GM20431 (cell line): ENCODE data around the gene AGTRAP.

Experiments used
- in situ Hi-C: fragments of 300-500 bp; cut with MseI, MboI; formaldehyde crosslinking; loops from one replicate; pipeline ENCODE4 v1.15.0; 2020; ENCODE audit warnings: low sequenced_read_pairs; ENCODE audit not compliant: unreplicated experiment

The AGTRAP gene

DNA sequence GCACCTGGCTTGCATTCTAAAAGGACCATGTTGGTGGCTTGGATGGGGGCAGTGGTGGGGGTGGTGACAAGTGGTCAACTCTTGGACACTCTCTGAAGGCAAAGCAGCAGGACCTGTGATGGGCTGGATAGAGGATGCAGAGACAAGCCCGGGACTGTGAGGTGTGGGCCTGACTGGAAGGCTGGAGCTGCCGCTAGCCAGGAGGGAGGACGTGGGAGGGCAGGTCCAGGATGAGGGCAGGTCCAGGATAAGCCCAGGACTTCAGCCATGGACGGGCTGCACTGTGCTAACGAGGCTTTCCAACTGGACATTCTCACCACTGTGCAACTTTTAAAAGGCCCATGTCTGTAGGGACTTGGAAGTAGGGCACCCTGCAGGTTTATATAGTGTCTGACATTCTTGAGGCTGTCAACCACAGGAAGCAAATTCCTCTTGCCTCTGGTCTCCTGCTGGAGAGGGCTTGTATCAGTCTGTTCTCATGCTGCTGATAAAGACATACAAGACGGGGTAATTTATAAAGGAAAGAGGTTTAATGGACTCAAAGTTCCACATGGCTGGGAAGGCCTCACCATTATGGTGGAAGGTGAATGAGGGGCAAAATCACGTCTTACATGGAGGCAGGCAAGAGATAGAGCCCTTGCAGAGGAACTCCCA, 17.7 kb downstream of the AGTRAP start:
- in situ Hi-C loops, result no loop called here

DNA sequence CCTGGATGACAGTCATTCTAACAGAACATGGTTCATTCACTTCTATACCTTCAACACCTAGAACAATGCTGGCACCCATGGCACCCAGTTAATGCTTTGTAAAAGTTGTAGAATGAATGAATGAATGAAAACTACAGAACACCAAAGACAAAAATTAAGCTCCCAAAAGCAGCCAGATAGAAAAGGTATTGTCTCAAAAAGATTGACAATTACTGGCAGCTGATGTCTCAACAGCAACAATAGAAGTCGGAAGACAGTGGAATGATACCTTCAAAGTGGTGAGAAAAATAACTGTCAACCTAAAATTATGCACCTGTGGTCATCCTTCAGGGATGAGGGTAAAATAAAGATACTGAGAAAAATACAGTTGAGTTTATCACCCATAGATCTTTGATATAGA, 21.1 kb downstream of the AGTRAP start:
- in situ Hi-C loops, result no loop called here

DNA sequence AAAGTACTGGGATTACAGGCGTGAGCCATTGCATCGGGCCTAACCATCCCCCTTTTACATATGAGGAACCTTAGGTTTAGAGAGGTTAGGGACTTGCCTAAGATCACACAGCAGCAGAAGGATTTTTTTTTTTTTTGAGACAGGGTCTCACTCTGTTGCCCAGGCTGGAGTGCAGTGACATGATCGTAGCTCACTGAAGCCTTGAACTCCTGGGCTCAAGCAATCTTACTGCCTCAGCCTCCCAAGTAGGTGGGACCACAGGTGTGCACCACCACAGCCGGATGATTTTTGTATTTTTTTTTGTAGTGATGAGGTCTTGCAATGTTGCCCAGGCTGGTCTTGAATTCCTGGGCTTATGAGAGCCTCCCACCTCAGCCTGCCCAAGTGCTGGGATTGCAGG, 23.9 kb downstream of the AGTRAP start:
- in situ Hi-C loops, result no loop called here

DNA sequence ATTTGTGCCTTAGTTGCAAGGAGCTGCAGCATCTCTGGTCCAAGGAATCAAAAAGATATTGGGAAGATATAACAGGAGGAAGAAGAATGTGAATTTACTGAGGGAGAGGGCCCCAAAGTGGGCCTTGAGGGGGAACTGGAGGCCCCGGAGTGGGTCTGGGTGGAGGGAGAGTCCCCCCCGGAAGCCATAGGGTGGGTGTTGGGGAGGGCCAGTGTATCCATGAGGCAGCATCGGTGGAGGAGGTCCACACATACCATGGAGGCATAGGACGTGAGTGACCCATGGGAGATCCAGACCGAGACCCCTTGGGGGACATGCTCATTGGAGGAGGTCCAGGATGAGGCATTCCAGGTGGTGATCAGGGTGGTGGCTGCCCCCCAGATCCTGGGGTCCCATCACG, 25.3 kb downstream of the AGTRAP start:
- in situ Hi-C loops, result no loop called here

GRCh38 chr1:11761988-11762406, 26.1 kb downstream of the AGTRAP start, which contains the start of gene C1orf167:
Gene C1orf167, plus strand, starts transcription at chr1:11762193. Its CDS starts 2,208 bp downstream, at chr1:11764401.
- in situ Hi-C loops, result no loop called here

- in situ Hi-C loops, result no loop called here
Measured at GRCh38 chr1:11764115-11764514, 28.2 kb downstream of the AGTRAP start.

DNA sequence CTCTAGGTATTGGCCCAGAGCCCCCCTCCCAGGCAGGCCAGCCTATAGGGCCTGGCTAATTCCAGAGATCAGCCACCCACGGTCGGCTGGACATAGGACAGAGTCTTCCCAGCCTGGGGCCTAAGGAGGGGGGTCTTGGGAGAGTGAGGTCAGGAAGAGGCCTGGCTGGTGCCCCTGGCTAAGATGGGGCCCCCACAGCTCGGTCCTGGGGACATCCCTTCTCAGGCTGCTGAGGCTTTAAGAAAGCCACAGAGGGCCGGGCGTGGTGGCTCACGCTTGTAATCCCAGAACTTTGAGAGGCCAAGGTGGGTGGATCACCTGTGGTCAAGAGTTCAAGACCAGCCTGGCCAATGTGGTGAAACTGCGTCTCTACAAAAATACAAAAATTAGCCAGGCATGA, 28.6 kb downstream of the AGTRAP start:
- in situ Hi-C loops, result no loop called here

- in situ Hi-C loops, result no loop called here
Measured at GRCh38 chr1:11765661-11766428, 29.9 kb downstream of the AGTRAP start.

DNA sequence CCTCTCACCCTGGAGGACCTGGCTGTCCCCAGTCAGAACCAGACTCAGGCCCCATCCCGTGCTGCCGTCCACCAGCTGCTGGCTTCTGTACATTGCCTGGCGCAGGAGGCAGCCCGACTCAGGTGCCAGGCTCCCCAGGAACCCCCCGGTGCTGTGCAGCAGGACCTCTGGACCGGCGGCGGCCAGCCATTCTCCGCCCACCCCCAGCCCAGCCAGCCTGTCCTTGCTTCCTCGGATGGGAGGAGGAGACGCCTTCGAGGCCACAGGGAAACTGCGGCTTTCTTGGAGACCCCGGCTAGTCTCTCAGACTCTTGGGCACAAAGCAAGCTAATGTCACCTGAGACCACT, 30.5 kb downstream of the AGTRAP start:
- in situ Hi-C loops, result no loop called here

- in situ Hi-C loops, result no loop called here
Measured at GRCh38 chr1:11767922-11768704, 32.2 kb downstream of the AGTRAP start.

GRCh38 chr1:11768821-11769220, 32.9 kb downstream of the AGTRAP start:
- in situ Hi-C loops, result no loop called here

GRCh38 chr1:11769274-11769673, 33.3 kb downstream of the AGTRAP start:
- in situ Hi-C loops, result no loop called here

DNA sequence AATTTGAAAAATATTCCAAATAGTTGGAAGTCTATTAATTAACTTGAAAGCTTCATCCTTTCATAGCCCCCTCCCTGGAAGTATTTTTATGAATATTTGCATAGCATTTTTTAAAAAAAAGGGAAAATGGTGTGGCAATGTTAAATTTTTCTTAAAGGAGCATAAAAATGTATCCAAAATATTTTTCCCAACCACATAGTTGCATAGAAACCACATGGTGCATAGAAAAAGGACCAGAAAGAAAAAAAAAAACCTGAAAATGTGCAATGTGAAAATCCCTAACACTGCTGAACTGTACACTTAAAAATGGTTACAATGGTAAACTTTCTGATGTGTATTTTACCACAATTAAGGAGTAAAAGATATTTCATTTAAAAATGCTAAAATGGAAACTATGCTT, 34.1 kb downstream of the AGTRAP start:
- in situ Hi-C loops, result no loop called here

DNA sequence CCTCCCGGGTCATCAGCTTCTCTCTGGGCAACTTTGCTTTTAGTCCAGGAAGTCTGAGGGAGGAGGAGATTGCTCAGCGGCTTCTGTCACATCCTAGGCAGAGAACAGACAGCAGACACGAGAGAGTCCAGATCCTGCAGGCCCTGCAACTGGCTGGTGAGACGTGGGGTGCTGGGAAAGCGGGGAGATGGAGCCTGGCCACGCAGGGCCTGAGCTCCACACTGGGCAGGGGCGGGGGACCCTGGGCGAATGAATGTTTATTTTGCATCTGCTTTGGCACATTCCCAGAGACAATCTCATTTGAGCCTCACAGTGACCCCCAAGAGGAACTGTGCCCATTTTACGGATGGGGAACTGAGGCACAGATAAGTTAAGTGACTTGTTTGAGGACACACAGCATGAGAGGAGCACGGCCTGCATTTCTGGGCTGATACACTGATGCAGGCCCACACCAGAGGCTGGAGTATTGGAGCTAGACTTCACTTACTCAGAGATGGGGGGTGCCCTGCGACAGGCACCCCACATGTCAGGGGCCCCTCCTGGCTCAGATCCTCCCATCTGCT, 35.6 kb downstream of the AGTRAP start:
- in situ Hi-C loops, result no loop called here

DNA sequence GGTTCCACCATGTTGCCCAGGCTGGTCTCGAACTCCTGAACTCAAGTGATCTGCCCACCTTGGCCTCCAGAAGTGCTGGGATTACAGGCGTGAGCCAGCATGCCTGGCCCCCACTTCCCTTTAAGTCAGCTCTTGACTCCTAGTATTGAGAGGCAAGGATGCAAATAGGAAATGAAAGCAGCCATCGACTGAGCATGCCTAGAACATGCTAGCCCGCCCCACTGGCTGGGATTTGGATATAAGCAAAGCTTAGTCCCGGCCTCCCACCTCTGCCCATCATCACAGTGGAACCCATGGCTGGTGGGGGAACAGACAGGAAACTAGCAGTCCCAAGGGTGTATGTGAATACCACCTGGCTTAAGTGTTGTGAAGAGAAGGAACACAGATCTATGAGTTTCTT, 36.5 kb downstream of the AGTRAP start:
- in situ Hi-C loops, result no loop called here

DNA sequence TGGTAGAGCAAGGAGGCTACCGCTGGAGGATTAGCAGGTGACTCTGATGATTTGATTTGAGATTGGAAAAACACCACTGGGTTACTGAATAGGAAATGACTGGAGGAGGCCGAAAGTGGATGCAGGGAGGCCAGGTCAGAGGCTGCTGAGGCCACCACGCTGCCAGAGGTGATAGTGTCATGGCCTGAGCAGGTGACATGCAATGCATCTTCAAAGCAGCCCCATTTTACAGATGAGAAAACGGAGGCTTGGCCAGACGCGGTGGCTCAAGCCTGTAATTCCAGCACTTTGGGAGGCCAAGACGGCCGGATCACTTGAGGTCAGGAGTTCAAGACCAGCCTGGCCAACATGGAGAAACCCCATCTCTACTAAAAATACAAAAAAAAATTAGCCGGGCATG, 38.8 kb downstream of the AGTRAP start:
- in situ Hi-C loops, result no loop called here

GRCh38 chr1:11777658-11778322, 41.9 kb downstream of the AGTRAP start:
- in situ Hi-C loops, result no loop called here

DNA sequence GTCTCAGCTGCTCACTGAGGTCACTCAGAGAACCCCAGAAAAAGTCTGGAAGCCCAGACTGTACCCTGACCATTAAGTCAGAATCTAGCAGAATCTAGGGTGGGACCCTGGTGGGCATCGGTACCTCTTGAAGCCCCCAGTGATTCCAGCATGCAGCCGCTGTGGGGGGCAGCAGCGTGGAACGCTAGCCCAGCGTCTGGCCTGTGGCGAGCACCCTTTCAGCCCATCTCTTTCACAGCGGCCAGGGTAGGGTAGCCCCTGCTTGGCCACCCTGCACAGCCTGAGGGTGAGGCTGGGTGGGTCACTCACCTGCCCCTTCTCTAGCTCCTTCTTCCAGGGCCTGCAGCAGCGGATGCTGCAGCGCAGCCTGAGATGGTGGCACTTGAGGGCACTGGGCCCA, 42.4 kb downstream of the AGTRAP start:
- in situ Hi-C loops, result no loop called here

DNA sequence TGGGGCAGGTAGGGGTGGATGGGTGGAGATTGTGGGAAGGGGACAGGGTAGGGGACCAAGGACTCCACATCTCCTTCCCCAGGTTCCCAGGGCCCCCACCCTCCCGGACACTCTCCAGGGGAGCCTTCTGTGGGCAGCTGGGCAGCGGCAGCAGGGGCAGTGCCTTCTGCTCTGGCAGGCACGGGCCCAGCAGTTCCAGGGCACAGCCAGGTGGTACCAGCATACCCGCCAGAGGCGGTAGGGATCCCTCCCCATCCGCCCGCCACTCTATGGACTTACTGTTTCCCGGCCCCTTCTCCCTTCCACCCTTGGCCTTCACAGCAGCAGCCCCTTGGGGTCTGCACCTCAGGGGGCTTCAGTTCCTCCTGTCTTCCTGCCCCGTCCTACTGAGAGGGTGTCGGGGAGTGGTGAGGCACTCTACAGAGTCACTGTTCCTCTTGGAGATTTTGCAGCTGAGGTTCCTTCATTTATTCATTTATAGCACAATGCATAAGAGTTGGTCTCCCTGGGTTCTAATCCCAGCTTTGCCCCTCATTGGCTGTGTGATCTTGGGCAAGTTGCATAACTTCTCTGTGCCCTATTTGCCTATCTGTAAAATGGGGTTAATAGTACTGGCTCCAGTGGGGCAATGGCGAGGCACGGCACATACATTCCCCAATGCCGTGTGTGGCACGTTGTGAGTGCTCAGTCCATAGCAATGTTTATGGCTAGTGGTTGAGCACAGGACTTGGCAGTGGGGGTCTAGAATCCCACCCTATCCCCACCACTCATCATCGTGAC, 43.1 kb downstream of the AGTRAP start:
- in situ Hi-C loops, result no loop called here
